ENCODE results near the gene GAS2L1. TPM values are rescaled to one million over a fixed set of nuclear protein-coding genes. Genes with fewer than 3 reads are reported as not detected.
A peak's percentile ranks its signal among the peaks of the same experiment; 100 is the strongest.

Gene GAS2L1
- total RNA-seq, 1 experiment from 2014 or later: 29.4 TPM

DNA sequence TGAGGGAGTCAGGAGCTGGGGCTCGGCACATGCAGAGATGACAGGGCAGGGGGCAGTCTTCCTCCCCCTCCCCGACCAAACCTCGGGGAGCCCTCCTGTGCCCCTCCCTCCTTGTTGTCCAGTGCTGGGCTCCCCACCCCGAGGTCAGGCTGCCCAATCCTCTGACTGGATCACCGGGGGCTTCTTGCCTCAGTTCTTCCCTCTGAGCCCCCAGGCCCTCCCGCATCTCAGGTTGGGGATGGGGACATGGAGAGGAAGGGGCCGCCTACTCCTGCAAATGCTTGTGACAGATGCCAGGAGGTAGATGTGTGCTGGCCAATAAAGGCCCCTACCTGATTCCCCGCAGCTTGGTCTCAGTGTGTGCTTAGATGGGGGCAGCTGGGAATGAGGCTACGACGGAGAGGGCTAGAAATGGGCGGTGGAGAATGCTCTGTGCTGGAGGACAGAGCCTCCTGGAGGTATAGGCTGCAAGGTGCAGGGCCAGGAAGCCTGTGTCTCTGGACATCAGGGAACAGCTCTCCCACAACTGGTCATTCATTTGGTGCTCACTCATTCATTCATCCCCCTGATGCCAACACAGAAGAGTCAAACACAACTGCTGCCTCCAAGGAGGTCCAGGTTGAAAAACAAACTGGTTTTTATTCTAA is 47.1 kb upstream of the GAS2L1 start:
- H2AFZ ChIP-seq (ENCODE audit: low read depth, low read length, poor library complexity, severe bottlenecking): no peak overlapping the region
- DNase-seq (ENCODE audit: low read depth, low spot score): no peak
- RAD21 ChIA-PET (ENCODE audit: low non-redundant PET in 1 of 2, low total read pairs in 2 of 2, uncharacterized antibody in 2 of 2, unreplicated experiment in 2 of 2): interaction anchor here in 1 of 2 experiments (0.6 kb wide), 1 partner anchor 558 kb away, joined by 3 read pairs; no protein-coding TSS in a partner anchor
- CTCF ChIA-PET: no interaction called here
- TF ChIP-seq CTCF (IDR thresholded peaks at IDR 0.05 in 2 of 3, conservative IDR thresholded peaks at IDR 0.05 in 1 of 3; ENCODE audit: borderline replicate concordance in 1 of 3, insufficient read depth in 1 of 3, low read depth in 2 of 3, low read length in 2 of 3): peak in 2 of 3 experiments; percentile 26 to 35; a peak in 2 of 6 replicates
- no peak for TF ChIP-seq JUND (IDR thresholded peaks at IDR 0.05)
- peak; percentile 18; the same call in 1 of the 2 replicates for TF ChIP-seq POLR2AphosphoS5 (IDR thresholded peaks at IDR 0.05; ENCODE audit: low read depth, low read length)
- no peak overlapping the region for H3K27ac ChIP-seq (ENCODE audit: low read depth, low read length)
- no peak overlapping the region for H3K4me3 ChIP-seq (replicated peaks in 1 of 2; ENCODE audit: low read depth in 1 of 2, low read length in 2 of 2)
- no peaks in the 10 kb centered on the region for H3K27me3 ChIP-seq (ENCODE audit: insufficient read depth, low read length)
- ATAC-seq: peak; percentile 73
- H3K4me2 ChIP-seq (ENCODE audit: low read length): no peak overlapping the region
- H3K36me3 ChIP-seq (ENCODE audit: control insufficient read depth in 1 of 2, insufficient read depth in 2 of 2, low read length in 2 of 2): peaks cover 2 to 5% of the 10 kb centered on the region in 2 experiments; a peak in 2 of 4 replicates
- H3K9ac ChIP-seq (ENCODE audit: low read length): no peak overlapping the region
- POLR2A ChIA-PET: no interaction called here
- no peaks in the 10 kb centered on the region for H3K9me3 ChIP-seq (ENCODE audit: control insufficient read depth in 1 of 2, insufficient read depth in 1 of 2, low read depth in 1 of 2, low read length in 2 of 2)
- no TSS peak for BruUV-seq (replicated peaks)
- intact Hi-C loops (cut with micrococcal nuclease): no loop called here
- no peaks in the 10 kb centered on the region for H3K9me2 ChIP-seq (ENCODE audit: insufficient read depth)
- H4K20me1 ChIP-seq (ENCODE audit: insufficient read depth): no peaks in the 10 kb centered on the region
- no peaks in the 10 kb centered on the region for H3K79me2 ChIP-seq (ENCODE audit: insufficient read depth, low read length)
- H3K4me1 ChIP-seq (ENCODE audit: control insufficient read depth in 1 of 2, insufficient read depth in 2 of 2, low read length in 2 of 2): no peaks in the 10 kb centered on the region; a peak in 1 of 4 replicates

- Histone ChIP-seq H3K27ac (ENCODE audit: low read depth, low read length) (no peak overlapping the region), H3K4me1 (ENCODE audit: control insufficient read depth in 1 of 2, insufficient read depth in 2 of 2, low read length in 2 of 2) (no peaks in the 10 kb centered on the region), H3K4me3 (replicated peaks in 1 of 2; ENCODE audit: low read depth in 1 of 2, low read length in 2 of 2) (no peak overlapping the region), H3K4me2 (ENCODE audit: low read length) (no peak overlapping the region), H3K27me3 (ENCODE audit: insufficient read depth, low read length) (no peaks in the 10 kb centered on the region), H3K9ac (ENCODE audit: low read length) (no peak overlapping the region), H3K79me2 (ENCODE audit: insufficient read depth, low read length) (no peaks in the 10 kb centered on the region; the same call in 1 of the 2 replicates), H4K20me1 (ENCODE audit: insufficient read depth) (no peaks in the 10 kb centered on the region), H3K36me3 (ENCODE audit: control insufficient read depth in 1 of 2, insufficient read depth in 2 of 2, low read length in 2 of 2) (peaks cover 4 to 8% of the 10 kb centered on the region in 2 experiments; a peak in 3 of 4 replicates), H2AFZ (ENCODE audit: low read depth, low read length, poor library complexity, severe bottlenecking) (no peak overlapping the region), H3K9me2 (ENCODE audit: insufficient read depth) (no peaks in the 10 kb centered on the region), H3K9me3 (ENCODE audit: control insufficient read depth in 1 of 2, insufficient read depth in 1 of 2, low read depth in 1 of 2, low read length in 2 of 2) (no peaks in the 10 kb centered on the region)
- intact Hi-C loops (cut with micrococcal nuclease): no loop called here
- BruUV-seq (replicated peaks): no TSS peak
- DNase-seq (ENCODE audit: low read depth, low spot score): no peak
- POLR2A ChIA-PET: no interaction called here
- RAD21 ChIA-PET (ENCODE audit: low non-redundant PET in 1 of 2, low total read pairs in 2 of 2, uncharacterized antibody in 2 of 2, unreplicated experiment in 2 of 2): interaction anchor here in 1 of 2 experiments (0.6 kb wide), 1 partner anchor 558 kb away, joined by 3 read pairs; no protein-coding TSS in a partner anchor
- CTCF ChIA-PET: no interaction called here
- ATAC-seq: no peak; the same call in 1 of the 2 replicates
- no peak for TF ChIP-seq ELF1 (IDR thresholded peaks at IDR 0.05; ENCODE audit: borderline replicate concordance, low read depth)
- TF ChIP-seq EZH2phosphoT487 (IDR thresholded peaks at IDR 0.05; ENCODE audit: borderline replicate concordance): no peak
- TF ChIP-seq SP1 (IDR thresholded peaks at IDR 0.05; ENCODE audit: low read depth): no peak
- TF ChIP-seq POLR2A (IDR thresholded peaks at IDR 0.05; ENCODE audit: borderline replicate concordance, extremely low read depth, insufficient read depth, insufficient read length): no peak
- no peak for TF ChIP-seq JUND (IDR thresholded peaks at IDR 0.05)
- no peak for TF ChIP-seq CBX3 (IDR thresholded peaks at IDR 0.05; ENCODE audit: low read depth)
- TF ChIP-seq TCF7L2 (IDR thresholded peaks at IDR 0.05; ENCODE audit: borderline replicate concordance, extremely low read depth, insufficient read depth, insufficient read length): no peak
- TF ChIP-seq ZBTB33 (IDR thresholded peaks at IDR 0.05; ENCODE audit: extremely low read depth, insufficient replicate concordance, low read length): no peak
- TF ChIP-seq EGR1 (IDR thresholded peaks at IDR 0.05; ENCODE audit: low read depth): no peak
- TF ChIP-seq ZFX (IDR thresholded peaks at IDR 0.05): no peak
- TF ChIP-seq ZNF274 (IDR thresholded peaks at IDR 0.05; ENCODE audit: low read depth, low read length): no peak
- no peak for TF ChIP-seq YY1 (IDR thresholded peaks at IDR 0.05; ENCODE audit: extremely low read depth, insufficient replicate concordance, low read depth, low read length)
- TF ChIP-seq EZH2 (IDR thresholded peaks at IDR 0.05): no peak
- no peak for TF ChIP-seq SIN3A (IDR thresholded peaks at IDR 0.05; ENCODE audit: low read depth)
Measured at GRCh38 chr22:29260031-29260560, 46.4 kb upstream of the GAS2L1 start.
